Activated CD8-positive, alpha-beta T cell treated with anti-CD3 and anti-CD28 coated beads for 36 hours (primary cell): Measurements from ENCODE around the gene STK17A. TPM values are rescaled to one million over a fixed set of nuclear protein-coding genes. Genes with fewer than 3 reads are reported as not detected.

Experiments
- ATAC-seq: fragments of 200-7000 bp; cut with Tn5 transposase; one replicate; pipeline ENCODE4 v1.10.0; 2021; ENCODE audit warnings: mild to moderate bottlenecking, moderate library complexity
- CTCF ChIA-PET: fragments of 350-600 bp; sonication (Branson Sonifier 250); formaldehyde crosslinking; loops from one replicate; lab custom pipeline; 2021; ENCODE audit warnings: antibody characterized with exemption; lab: Charles Lee
- POLR2A ChIA-PET: fragments of 350-600 bp; sonication (Branson Sonifier 250); formaldehyde crosslinking; loops from one replicate; lab custom pipeline; 2021; ENCODE audit warnings: antibody characterized with exemption; lab: Charles Lee
- DNase-seq: peaks from one replicate; pipeline ENCODE4 v3.0.0-alpha.2; 2020
- H3K27ac Mint-ChIP-seq: one replicate; pipeline ENCODE4 v1.8.0; 2021; ENCODE audit warnings: mild to moderate bottlenecking, mixed read lengths
- H3K27me3 Mint-ChIP-seq: one replicate; pipeline ENCODE4 v1.8.0; 2021; ENCODE audit warnings: mixed read lengths
- H3K36me3 Mint-ChIP-seq: one replicate; pipeline ENCODE4 v1.8.0; 2021; ENCODE audit warnings: low read depth, mixed read lengths
- H3K4me1 Mint-ChIP-seq: one replicate; pipeline ENCODE4 v1.8.0; 2021; ENCODE audit warnings: low read depth, mixed read lengths
- H3K4me3 Mint-ChIP-seq: one replicate; pipeline ENCODE4 v1.8.0; 2021; ENCODE audit warnings: mild to moderate bottlenecking, moderate library complexity, mixed read lengths
- H3K9me3 Mint-ChIP-seq: one replicate; pipeline ENCODE4 v1.8.0; 2021; ENCODE audit warnings: mixed read lengths
- intact Hi-C: fragments of 100-400 bp; cut with micrococcal nuclease; formaldehyde crosslinking; loops from one replicate; pipeline ENCODE4 v1.10.0; 2022
- total RNA-seq, 2 experiments: library from RNA; stranded (reverse); gene quantifications; one replicate each; pipeline ENCODE4 v1.2.3, GENCODE V29; 2021
- TF ChIP-seq, protein P1 (sequence below): fragments of 200-600 bp; IDR thresholded peaks from one replicate; pipeline ENCODE4 v1.8.0; 2022; ENCODE audit warnings: antibody characterized with exemption, mild to moderate bottlenecking

STK17A gene
- total RNA-seq, 2 experiments from 2014 or later, result 42.4 to 46.1 TPM

DNA sequence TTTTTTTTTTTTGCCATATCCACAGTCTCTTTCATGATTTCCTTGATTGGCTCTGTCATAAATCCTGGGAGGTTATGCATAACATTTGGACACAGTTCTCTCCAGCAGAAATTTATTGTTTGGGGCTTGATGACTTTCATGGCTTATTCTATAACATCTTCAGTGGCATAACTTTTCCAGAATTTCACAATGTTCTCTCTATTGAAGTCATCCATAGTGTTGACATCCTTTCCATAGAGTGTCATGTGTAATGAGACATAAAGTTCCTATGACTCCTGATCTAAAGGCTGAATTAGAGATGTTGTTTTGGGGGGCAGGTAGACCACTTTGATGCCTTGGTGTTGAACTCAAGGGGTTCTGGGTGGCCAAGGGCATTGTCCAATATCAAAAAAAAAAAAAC lies 36.7 kb upstream of the STK17A start:
- H3K27ac Mint-ChIP-seq, result no peak overlapping the region
- ChIA-PET CTCF (no interaction called here), POLR2A (no interaction called here)
- no peak for DNase-seq
- TF ChIP-seq, protein P1, sequence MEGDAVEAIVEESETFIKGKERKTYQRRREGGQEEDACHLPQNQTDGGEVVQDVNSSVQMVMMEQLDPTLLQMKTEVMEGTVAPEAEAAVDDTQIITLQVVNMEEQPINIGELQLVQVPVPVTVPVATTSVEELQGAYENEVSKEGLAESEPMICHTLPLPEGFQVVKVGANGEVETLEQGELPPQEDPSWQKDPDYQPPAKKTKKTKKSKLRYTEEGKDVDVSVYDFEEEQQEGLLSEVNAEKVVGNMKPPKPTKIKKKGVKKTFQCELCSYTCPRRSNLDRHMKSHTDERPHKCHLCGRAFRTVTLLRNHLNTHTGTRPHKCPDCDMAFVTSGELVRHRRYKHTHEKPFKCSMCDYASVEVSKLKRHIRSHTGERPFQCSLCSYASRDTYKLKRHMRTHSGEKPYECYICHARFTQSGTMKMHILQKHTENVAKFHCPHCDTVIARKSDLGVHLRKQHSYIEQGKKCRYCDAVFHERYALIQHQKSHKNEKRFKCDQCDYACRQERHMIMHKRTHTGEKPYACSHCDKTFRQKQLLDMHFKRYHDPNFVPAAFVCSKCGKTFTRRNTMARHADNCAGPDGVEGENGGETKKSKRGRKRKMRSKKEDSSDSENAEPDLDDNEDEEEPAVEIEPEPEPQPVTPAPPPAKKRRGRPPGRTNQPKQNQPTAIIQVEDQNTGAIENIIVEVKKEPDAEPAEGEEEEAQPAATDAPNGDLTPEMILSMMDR, result no peak
- peaks cover 8% of the 10 kb centered on the region for H3K27me3 Mint-ChIP-seq
- intact Hi-C loops, result no loop called here
- no peaks in the 10 kb centered on the region for H3K4me1 Mint-ChIP-seq
- no peak for ATAC-seq
- no peak overlapping the region for H3K4me3 Mint-ChIP-seq
- no peaks in the 10 kb centered on the region for H3K9me3 Mint-ChIP-seq
- no peaks in the 10 kb centered on the region for H3K36me3 Mint-ChIP-seq

DNA sequence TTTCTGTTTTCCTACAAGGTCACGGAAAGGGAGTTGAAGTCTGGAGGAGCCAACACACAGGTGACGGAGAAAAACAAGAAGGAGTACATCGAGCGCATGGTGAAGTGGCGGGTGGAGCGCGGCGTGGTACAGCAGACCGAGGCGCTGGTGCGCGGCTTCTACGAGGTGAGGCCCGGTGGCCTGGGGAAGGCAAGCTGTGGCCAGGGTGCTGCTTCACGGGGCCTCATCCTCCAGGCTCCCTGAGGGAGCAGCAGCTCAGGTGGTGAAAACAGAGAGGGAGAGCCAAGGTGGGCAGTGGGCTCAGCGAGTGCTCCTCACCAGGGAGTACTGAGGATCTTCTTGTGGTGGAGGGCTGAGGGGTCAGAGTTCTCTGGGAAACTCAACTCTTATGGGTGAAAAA lies 32.5 kb upstream of the STK17A start:
- DNase-seq (no peak), ATAC-seq (no peak)
- peaks cover 4% of the 10 kb centered on the region for H3K27me3 Mint-ChIP-seq
- H3K9me3 Mint-ChIP-seq, result no peaks in the 10 kb centered on the region
- POLR2A ChIA-PET, result no interaction called here
- TF ChIP-seq, protein P1, result no peak
- intact Hi-C loops, result no loop called here
- CTCF ChIA-PET, result interaction anchor here (1.2 to 1.7 kb wide), 2 partner anchors 9 to 288 kb away, joined by 3 to 4 read pairs; no protein-coding TSS in a partner anchor
- H3K4me1 Mint-ChIP-seq, result peaks cover 18% of the 10 kb centered on the region
- H3K4me3 Mint-ChIP-seq, result no peak overlapping the region
- no peaks in the 10 kb centered on the region for H3K36me3 Mint-ChIP-seq
- H3K27ac Mint-ChIP-seq, result no peak overlapping the region

DNA sequence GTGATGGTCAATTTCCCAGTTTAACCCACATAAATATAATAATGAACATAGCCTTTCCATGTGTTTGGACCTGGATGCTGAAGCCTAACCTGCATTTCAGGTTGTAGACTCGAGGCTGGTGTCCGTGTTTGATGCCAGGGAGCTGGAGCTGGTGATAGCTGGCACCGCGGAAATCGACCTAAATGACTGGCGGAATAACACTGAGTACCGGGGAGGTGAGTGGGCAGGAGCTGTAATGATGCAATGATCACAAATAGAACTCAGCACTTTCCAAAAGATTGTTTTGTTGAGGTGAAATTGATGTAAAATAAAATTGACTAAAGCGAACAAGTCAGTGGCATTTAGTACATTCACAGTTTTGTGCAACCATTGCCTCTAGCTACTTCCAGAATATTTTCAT lies 30.8 kb upstream of the STK17A start:
- H3K36me3 Mint-ChIP-seq, result no peaks in the 10 kb centered on the region
- TF ChIP-seq, protein P1, result no peak
- ATAC-seq, result no peak
- intact Hi-C loops, result no loop called here
- ChIA-PET POLR2A (no interaction called here), CTCF (interaction anchor here (1.5 to 1.9 kb wide), 2 partner anchors 10 to 287 kb away, joined by 4 to 6 read pairs; no protein-coding TSS in a partner anchor)
- H3K27ac Mint-ChIP-seq, result no peak overlapping the region
- peaks cover 20% of the 10 kb centered on the region for H3K4me1 Mint-ChIP-seq
- DNase-seq, result no peak
- H3K9me3 Mint-ChIP-seq, result no peaks in the 10 kb centered on the region
- H3K27me3 Mint-ChIP-seq, result peaks cover 3% of the 10 kb centered on the region
- H3K4me3 Mint-ChIP-seq, result no peak overlapping the region

DNA sequence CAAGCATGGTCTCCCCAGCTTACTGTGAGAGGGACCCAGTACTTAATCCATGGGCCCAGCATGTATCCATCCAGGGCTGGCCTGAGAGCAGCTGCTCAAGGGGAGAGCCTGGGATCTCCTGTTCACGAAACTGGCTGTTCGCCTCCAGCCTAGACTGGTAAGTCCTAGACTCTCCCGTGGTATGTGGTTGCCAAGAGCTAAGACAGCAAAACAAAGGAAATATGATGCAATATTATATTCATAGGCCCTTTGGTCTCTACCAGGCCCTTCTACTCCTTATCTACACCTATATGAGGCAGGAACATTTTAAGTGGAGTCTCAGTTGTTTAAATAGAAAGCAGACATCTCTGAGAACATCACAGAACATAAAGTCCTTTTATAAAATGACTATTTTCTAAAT lies 28.9 kb upstream of the STK17A start:
- Mint-ChIP-seq H3K27ac (peak overlapping the region; percentile 1), H3K36me3 (no peaks in the 10 kb centered on the region), H3K4me1 (peaks cover 20% of the 10 kb centered on the region), H3K27me3 (peaks cover 3% of the 10 kb centered on the region), H3K9me3 (no peaks in the 10 kb centered on the region), H3K4me3 (no peak overlapping the region)
- ChIA-PET POLR2A (interaction anchor here (1.7 kb wide), 1 partner anchor 18 kb away, joined by 4 read pairs; no protein-coding TSS in a partner anchor), CTCF (interaction anchor here (2.0 kb wide), 1 partner anchor 28 kb away, joined by 8 read pairs; the partner anchor contains the start of gene STK17A)
- peak; percentile 11 for DNase-seq
- intact Hi-C loops, result no loop called here
- TF ChIP-seq, protein P1, result no peak
- ATAC-seq, result peak; percentile 79

DNA sequence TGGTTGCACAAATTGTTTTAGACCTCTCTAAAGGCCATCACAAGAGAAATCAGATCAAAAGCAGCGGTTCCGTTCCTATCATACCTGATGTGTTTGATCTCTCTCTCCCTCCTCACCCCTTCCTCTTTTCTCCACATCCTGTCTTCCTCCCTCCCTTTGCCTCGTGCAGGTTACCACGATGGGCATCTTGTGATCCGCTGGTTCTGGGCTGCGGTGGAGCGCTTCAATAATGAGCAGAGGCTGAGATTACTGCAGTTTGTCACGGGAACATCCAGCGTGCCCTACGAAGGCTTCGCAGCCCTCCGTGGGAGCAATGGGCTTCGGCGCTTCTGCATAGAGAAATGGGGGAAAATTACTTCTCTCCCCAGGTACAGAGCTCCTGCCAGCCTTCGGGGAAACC lies 28.5 kb upstream of the STK17A start:
- no peaks in the 10 kb centered on the region for H3K36me3 Mint-ChIP-seq
- intact Hi-C loops, result no loop called here
- TF ChIP-seq, protein P1, result no peak
- H3K27me3 Mint-ChIP-seq, result peaks cover 3% of the 10 kb centered on the region
- no peaks in the 10 kb centered on the region for H3K9me3 Mint-ChIP-seq
- POLR2A ChIA-PET, result interaction anchor here (1.7 kb wide), 1 partner anchor 18 kb away, joined by 4 read pairs; no protein-coding TSS in a partner anchor
- ATAC-seq (peak; percentile 47), DNase-seq (peak; percentile 23)
- peaks cover 20% of the 10 kb centered on the region for H3K4me1 Mint-ChIP-seq
- H3K4me3 Mint-ChIP-seq, result no peak overlapping the region
- H3K27ac Mint-ChIP-seq, result peak overlapping the region; percentile 48
- CTCF ChIA-PET, result interaction anchor here (1.6 to 2.0 kb wide), 2 partner anchors 28 to 43 kb away, joined by 3 to 8 read pairs; partner anchors contain the start of gene STK17A
